Activated naive CD4-positive, alpha-beta T cell treated with anti-CD3 and anti-CD28 coated beads, Interleukin-2, amount 50 U/mL, for 72 hours (primary cell): ENCODE results near the gene NOP58. TPM values are rescaled to one million over a fixed set of nuclear protein-coding genes. Genes with fewer than 3 reads are reported as not detected.

Experiments used
- ATAC-seq, 2 donors: fragments of 150-1000 bp; cut with Tn5 transposase; 2 replicates each; pipeline ENCODE4 v1.10.0; 2021; ENCODE audit warnings: mild to moderate bottlenecking in 2 of 2, moderate library complexity in 2 of 2
- DNase-seq, 2 donors: peaks; one replicate each; pipeline ENCODE4 v3.0.0; 2021 to 2022; ENCODE audit warnings: low spot score in 2 of 2
- H3K27ac Mint-ChIP-seq, 2 donors: one replicate each; pipeline ENCODE4 v1.8.0; 2022; ENCODE audit warnings: mild to moderate bottlenecking in 2 of 2, mixed read lengths in 2 of 2
- H3K36me3 Mint-ChIP-seq, 2 donors: one replicate each; pipeline ENCODE4 v1.8.0; 2022; ENCODE audit warnings: mixed read lengths in 2 of 2
- H3K9me3 Mint-ChIP-seq, 2 donors: one replicate each; pipeline ENCODE4 v1.8.0; 2022; ENCODE audit warnings: mixed read lengths in 2 of 2
- total RNA-seq, 2 donors: library from RNA; stranded (reverse); gene quantifications; one replicate each; pipeline ENCODE4 v1.2.3, GENCODE V29; 2022

The NOP58 gene
- total RNA-seq, 2 donors from 2014 or later: 112 to 165 TPM

- Mint-ChIP-seq H3K9me3 (no peaks in the 10 kb centered on the region), H3K27ac (no peak overlapping the region), H3K36me3 (no peaks in the 10 kb centered on the region)
- ATAC-seq (no peak), DNase-seq (no peak)
These were observed 78.6 kb downstream of the NOP58 start for GRCh38 chr2:202344178-202344577.

- ATAC-seq (no peak), DNase-seq (no peak)
- H3K27ac Mint-ChIP-seq: no peak overlapping the region
- H3K9me3 Mint-ChIP-seq: no peaks in the 10 kb centered on the region
- no peaks in the 10 kb centered on the region for H3K36me3 Mint-ChIP-seq
These were observed 80.6 kb downstream of the NOP58 start for GRCh38 chr2:202346180-202346579.

Other genes with a start within 250 kb of the NOP58 start
- 1 to 10 TPM in 1 of 2 donors, under 1 TPM in 1; 0.30 to 1.0 TPM for gene FZD7, start 231.9 kb upstream of the NOP58 start, total RNA-seq
- not detected for gene KIAA2012, start 192.5 kb upstream of the NOP58 start, total RNA-seq
- 100 to 1,000 TPM; 106 to 121 TPM for gene SUMO1, start 27.2 kb upstream of the NOP58 start, total RNA-seq
- 1 to 10 TPM; 5.1 to 8.0 TPM for gene BMPR2, start 110.6 kb downstream of the NOP58 start, total RNA-seq